ENCODE measurements around the gene NEMP1. TPM values are rescaled to one million over a fixed set of nuclear protein-coding genes. Genes with fewer than 3 reads are reported as not detected.

Gene NEMP1
- total and polyA plus RNA-seq, 2 of the 8 experiments (the other 6 are each of a cell fraction or from before 2014, with no cell fraction given) = 30.1 to 43.2 TPM

- DNase-seq (ENCODE audit: low read depth in 1 of 2, low spot score in 2 of 2) (no peak), FAIRE-seq (no peak)
- Histone ChIP-seq H4K20me1 (replicated peaks in 1 of 2; ENCODE audit: control insufficient read depth in 1 of 2, insufficient read depth in 2 of 2, low read length in 2 of 2) (peaks cover 4 to 11% of the 10 kb centered on the region in 2 experiments), H3K27ac (ENCODE audit: low read depth, low read length) (no peak overlapping the region), H3K4me2 (ENCODE audit: insufficient read depth in 1 of 2, low read depth in 2 of 2, low read length in 2 of 2) (no peak overlapping the region), H3K23ac (ENCODE audit: insufficient read length) (no peak overlapping the region), H2AFZ (ENCODE audit: low read length) (no peak overlapping the region), H4K8ac (ENCODE audit: extremely low read depth, insufficient read depth, low read length) (peak overlapping the region; percentile 92; the same call in 1 of the 2 replicates), H3K56ac (replicated peaks; ENCODE audit: insufficient read length, low read depth, low read length) (no peak overlapping the region), H3K36me3 (ENCODE audit: control insufficient read depth in 2 of 4, insufficient read depth in 4 of 4, low read length in 3 of 4) (peaks cover 9 to 32% (median 18%) of the 10 kb centered on the region in 4 experiments), H4K5ac (ENCODE audit: insufficient read length, low read depth, low read length) (no peak overlapping the region), H2BK5ac (ENCODE audit: low read depth, low read length) (no peak overlapping the region), H3K23me2 (ENCODE audit: low read depth, low read length) (peaks cover 12% of the 10 kb centered on the region; the same call in 1 of the 2 replicates), H2BK120ac (replicated peaks; ENCODE audit: low read depth, low read length) (no peak overlapping the region), H3K79me1 (ENCODE audit: low read depth, low read length) (peaks cover 4% of the 10 kb centered on the region), H2BK12ac (ENCODE audit: low read depth, low read length) (no peak overlapping the region), H3K18ac (ENCODE audit: extremely low read depth, low read length) (no peak overlapping the region; the same call in 1 of the 2 replicates), H3K4me1 (replicated peaks in 1 of 4; ENCODE audit: control insufficient read depth in 3 of 4, insufficient read depth in 4 of 4, low read length in 3 of 4) (peaks cover 0 to 32% (median 21%) of the 10 kb centered on the region in 4 experiments; a peak in 6 of 7 replicates), H3K14ac (ENCODE audit: insufficient read length) (no peak overlapping the region), H3K79me2 (ENCODE audit: control insufficient read depth in 1 of 2, insufficient read depth in 2 of 2, low read length in 2 of 2) (peaks cover 0 to 18% of the 10 kb centered on the region in 2 experiments; a peak in 1 of 4 replicates), H4K91ac (replicated peaks; ENCODE audit: insufficient read length, low read length) (no peak overlapping the region), H3K9me3 (ENCODE audit: insufficient read depth in 2 of 2, low read depth in 1 of 2, low read length in 1 of 2) (no peaks in the 10 kb centered on the region), H3K9ac (replicated peaks in 1 of 4; ENCODE audit: extremely low read depth in 1 of 4, low read depth in 3 of 4, low read length in 3 of 4) (no peak overlapping the region), H3K4me3 (ENCODE audit: extremely low read depth in 1 of 4, insufficient read depth in 2 of 4, low read depth in 3 of 4, low read length in 4 of 4) (no peak overlapping the region), H3K27me3 (replicated peaks in 1 of 4; ENCODE audit: control insufficient read depth in 3 of 4, extremely low read depth in 1 of 4, insufficient read depth in 3 of 4, low read length in 3 of 4) (no peaks in the 10 kb centered on the region), H2AK5ac (ENCODE audit: low read depth, low read length) (no peak overlapping the region), H2BK15ac (ENCODE audit: low read length) (no peak overlapping the region), H3K4ac (replicated peaks; ENCODE audit: insufficient read length, low read depth, low read length) (no peak overlapping the region), H2BK20ac (ENCODE audit: low read length) (no peak overlapping the region)
- CTCF ChIA-PET (ENCODE audit: partially characterized antibody) = interaction anchor here (0.9 to 14.0 kb wide), 26 partner anchors 9 to 146 kb away, joined by 3 to 325 read pairs (median 6); partner anchors contain the start of genes MYO1A, NEMP1, STAT6 and TAC3
- TF ChIP-seq ASH2L (IDR thresholded peaks at IDR 0.05; ENCODE audit: low read length) = no peak
- no peak for TF ChIP-seq TAF1 (IDR thresholded peaks at IDR 0.05; ENCODE audit: low read depth, low read length)
- TF ChIP-seq MAX (IDR thresholded peaks at IDR 0.05) = no peak
- no peak for TF ChIP-seq MAFK (IDR thresholded peaks at IDR 0.05; ENCODE audit: low read depth, low read length)
- no peak for TF ChIP-seq EGR1 (IDR thresholded peaks at IDR 0.05; ENCODE audit: borderline replicate concordance, low read depth, low read length)
- no peak for TF ChIP-seq SP2 (IDR thresholded peaks at IDR 0.05; ENCODE audit: low read length)
- TF ChIP-seq SIRT6 (IDR thresholded peaks at IDR 0.05; ENCODE audit: low read length) = no peak
- WGBS, 2 experiments (ENCODE audit: extremely low coverage in 1 of 2, insufficient coverage in 1 of 2, insufficient read length in 1 of 2, insufficient replicate concordance in 2 of 2, low coverage in 1 of 2, low lambda C conversion rate in 2 of 2, missing lambda C conversion rate in 1 of 2) = 91% methylated on average over 4 of the region's 4 CpGs; no CpG with 5 or more reads in 1 of the 2 experiments
- POLR2A ChIA-PET (ENCODE audit: partially characterized antibody) = interaction anchor here (1.1 to 16.5 kb wide), 10 partner anchors 14 to 137 kb away, joined by 3 to 352 read pairs (median 7); partner anchors contain the start of genes NEMP1, SHMT2 and STAT6
Measured at GRCh38 chr12:57092876-57093414, 14.4 kb upstream of the NEMP1 start.
